ENCODE results near the gene AVPR2. TPM values are rescaled to one million over a fixed set of nuclear protein-coding genes. Genes with fewer than 3 reads are reported as not detected.
A peak's percentile ranks its signal among the peaks of the same experiment; 100 is the strongest.

The AVPR2 gene
- total RNA-seq, 1 donor from 2014 or later: not detected

DNA sequence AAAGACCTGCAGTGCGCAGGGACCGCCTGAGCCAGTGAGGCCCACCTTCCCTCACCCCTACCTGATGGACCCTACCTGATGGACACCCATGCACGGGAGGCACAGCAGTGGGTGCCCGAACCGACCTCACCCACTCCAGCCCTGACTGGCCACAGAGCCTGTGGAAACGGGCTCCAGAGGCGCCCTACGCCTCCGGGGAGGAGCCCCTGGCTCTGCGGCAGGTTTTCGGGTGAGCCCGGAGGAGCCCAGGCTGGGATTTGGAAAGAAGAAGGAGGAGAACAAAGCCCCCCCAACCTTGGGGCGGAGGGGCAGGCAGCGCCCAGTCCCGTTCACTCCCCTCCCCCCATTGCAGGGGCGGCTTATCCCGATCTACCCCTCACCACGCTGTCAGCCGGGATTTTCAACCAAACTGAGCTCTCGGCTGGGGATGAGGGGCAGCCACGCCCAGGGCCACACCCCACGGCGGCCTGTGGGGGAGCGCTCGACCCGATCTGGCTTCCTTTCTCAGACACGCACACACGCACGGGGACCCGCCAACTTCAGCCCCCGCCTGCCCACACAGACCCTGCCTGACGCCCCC, 19.2 kb upstream of the AVPR2 start:
- TF ChIP-seq EZH2phosphoT487 (IDR thresholded peaks at IDR 0.05) (no peak), EZH2 (IDR thresholded peaks at IDR 0.05) (no peak)
- TF ChIP-seq, protein P1, sequence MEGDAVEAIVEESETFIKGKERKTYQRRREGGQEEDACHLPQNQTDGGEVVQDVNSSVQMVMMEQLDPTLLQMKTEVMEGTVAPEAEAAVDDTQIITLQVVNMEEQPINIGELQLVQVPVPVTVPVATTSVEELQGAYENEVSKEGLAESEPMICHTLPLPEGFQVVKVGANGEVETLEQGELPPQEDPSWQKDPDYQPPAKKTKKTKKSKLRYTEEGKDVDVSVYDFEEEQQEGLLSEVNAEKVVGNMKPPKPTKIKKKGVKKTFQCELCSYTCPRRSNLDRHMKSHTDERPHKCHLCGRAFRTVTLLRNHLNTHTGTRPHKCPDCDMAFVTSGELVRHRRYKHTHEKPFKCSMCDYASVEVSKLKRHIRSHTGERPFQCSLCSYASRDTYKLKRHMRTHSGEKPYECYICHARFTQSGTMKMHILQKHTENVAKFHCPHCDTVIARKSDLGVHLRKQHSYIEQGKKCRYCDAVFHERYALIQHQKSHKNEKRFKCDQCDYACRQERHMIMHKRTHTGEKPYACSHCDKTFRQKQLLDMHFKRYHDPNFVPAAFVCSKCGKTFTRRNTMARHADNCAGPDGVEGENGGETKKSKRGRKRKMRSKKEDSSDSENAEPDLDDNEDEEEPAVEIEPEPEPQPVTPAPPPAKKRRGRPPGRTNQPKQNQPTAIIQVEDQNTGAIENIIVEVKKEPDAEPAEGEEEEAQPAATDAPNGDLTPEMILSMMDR (IDR thresholded peaks at IDR 0.05): no peak
- H3K27ac Mint-ChIP-seq: no peak overlapping the region
- no peak overlapping the region for H3K9ac ChIP-seq
- no peaks in the 10 kb centered on the region for H3K9me3 ChIP-seq (ENCODE audit: low read depth)
- H3K36me3 Mint-ChIP-seq: peaks cover 2% of the 10 kb centered on the region
- H3K4me3 Mint-ChIP-seq: peak overlapping the region; percentile 79
- H3K27ac ChIP-seq: no peak overlapping the region
- H3K4me1 Mint-ChIP-seq: peaks cover 20% of the 10 kb centered on the region
- H3K27me3 Mint-ChIP-seq (ENCODE audit: insufficient read depth, low read depth): peaks cover 25% of the 10 kb centered on the region
- DNase-seq (ENCODE audit: low spot score): no peak
- H2AFZ ChIP-seq (replicated peaks): no peak overlapping the region
- H3K4me1 ChIP-seq: peaks cover 10% of the 10 kb centered on the region
- no peaks in the 10 kb centered on the region for H4K20me1 ChIP-seq (ENCODE audit: low read depth)
- H3K9me3 Mint-ChIP-seq: peaks cover 25% of the 10 kb centered on the region
- H3K79me2 ChIP-seq (ENCODE audit: low read depth): no peaks in the 10 kb centered on the region
- peak overlapping the region; percentile 46 for H3K4me3 ChIP-seq
- peaks cover 53% of the 10 kb centered on the region for H3K27me3 ChIP-seq
- H3F3A ChIP-seq (ENCODE audit: low read depth): no peaks in the 10 kb centered on the region
- no peaks in the 10 kb centered on the region for H3K36me3 ChIP-seq
- peak overlapping the region; percentile 72 for H3K4me2 ChIP-seq

DNA sequence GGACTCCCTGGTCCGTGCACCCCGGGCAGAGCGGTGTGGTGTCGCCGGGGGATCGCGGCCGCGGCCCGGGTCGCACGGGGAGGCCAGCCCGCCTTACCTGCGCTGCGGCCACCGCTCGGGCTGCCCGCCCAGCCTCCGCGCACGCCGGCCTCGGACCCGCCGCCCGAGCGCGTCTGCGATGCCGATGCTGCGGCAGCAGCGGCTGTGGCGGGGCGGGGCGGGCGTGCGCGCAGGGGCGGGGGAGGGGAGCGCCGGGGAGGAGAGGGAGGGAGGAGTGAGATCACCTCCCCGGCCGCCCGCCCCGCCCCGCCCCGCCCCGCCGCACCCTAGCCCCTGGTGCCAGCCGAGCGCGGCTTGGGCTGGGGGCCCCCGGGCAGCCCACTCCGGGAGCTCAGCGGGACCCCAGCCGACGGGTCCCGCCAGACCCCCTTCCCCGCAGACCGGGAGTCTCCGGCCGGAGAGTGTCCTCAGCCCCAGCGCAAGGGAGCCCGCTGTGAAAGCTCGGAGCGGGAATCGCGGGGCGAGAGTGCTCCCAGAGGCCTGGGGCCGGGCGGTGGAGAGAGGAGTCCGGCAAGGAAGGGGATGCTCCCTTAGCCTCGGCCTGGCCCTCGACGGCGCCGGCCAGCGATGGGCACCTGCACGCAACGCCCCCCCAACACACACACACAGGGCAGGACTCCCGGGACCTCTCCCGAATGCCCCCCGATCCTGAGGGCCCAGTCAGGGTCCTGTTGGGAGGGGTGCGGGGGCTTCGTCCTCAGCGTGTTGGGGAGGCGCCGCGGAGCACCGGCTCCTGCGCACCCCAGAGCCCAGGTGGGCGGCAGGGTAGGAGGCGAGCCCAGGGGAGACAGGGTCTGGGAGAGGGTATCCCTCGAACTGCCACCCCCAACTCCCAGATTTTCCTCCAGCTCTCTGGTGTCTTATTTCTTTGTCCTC, 18.2 kb upstream of the AVPR2 start, which contains the start of gene L1CAM:
Gene L1CAM (minus strand): TSS at position 206 of the 936 bp plus-strand sequence. CDS start 10,337 bp downstream, outside the sequence.
- Histone ChIP-seq H3K9me3 (ENCODE audit: low read depth) (no peaks in the 10 kb centered on the region), H3K9ac (no peak within 1 kb of the TSS), H4K20me1 (ENCODE audit: low read depth) (no peaks in the 10 kb centered on the region), H3K27ac (no peak within 1 kb of the TSS), H3K79me2 (ENCODE audit: low read depth) (no peaks in the 10 kb centered on the region), H3F3A (ENCODE audit: low read depth) (no peaks in the 10 kb centered on the region), H3K4me2 (peak within 1 kb of the TSS; percentile 72), H3K27me3 (peaks cover 53% of the 10 kb centered on the region), H2AFZ (replicated peaks) (no peak within 1 kb of the TSS), H3K4me1 (peaks cover 10% of the 10 kb centered on the region), H3K4me3 (peak within 1 kb of the TSS; percentile 46), H3K36me3 (no peaks in the 10 kb centered on the region)
- DNase-seq (ENCODE audit: low spot score): peak; percentile 64
- Mint-ChIP-seq H3K9me3 (peaks cover 23% of the 10 kb centered on the region), H3K4me1 (peaks cover 15% of the 10 kb centered on the region), H3K36me3 (peaks cover 2% of the 10 kb centered on the region), H3K27me3 (ENCODE audit: insufficient read depth, low read depth) (peaks cover 25% of the 10 kb centered on the region), H3K4me3 (peak within 1 kb of the TSS; percentile 81), H3K27ac (no peak within 1 kb of the TSS)
- TF ChIP-seq EZH2phosphoT487 (IDR thresholded peaks at IDR 0.05): peak; percentile 45
- TF ChIP-seq, protein P1 (IDR thresholded peaks at IDR 0.05): no peak
- peak; percentile 35 for TF ChIP-seq EZH2 (IDR thresholded peaks at IDR 0.05)

DNA sequence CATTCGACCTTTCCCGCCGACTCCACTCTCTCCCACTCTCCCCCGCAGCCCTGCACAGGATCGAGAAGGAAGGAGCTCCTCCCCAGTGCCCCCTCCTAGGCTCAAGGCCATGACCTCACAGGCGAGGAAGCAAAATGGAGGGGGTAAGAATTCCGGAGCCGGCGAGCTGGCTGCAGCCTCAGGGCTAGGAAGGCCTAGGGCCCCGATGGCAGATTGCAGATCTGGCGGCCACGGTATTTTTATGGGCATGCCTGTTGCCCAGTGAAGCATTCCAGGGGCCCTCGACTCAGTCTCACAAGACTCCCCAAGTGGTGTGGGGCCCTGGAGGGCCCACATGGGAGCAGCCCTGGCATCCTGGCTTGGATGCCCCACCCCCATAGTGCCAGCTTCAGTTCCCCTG, 17.6 kb upstream of the AVPR2 start:
- peaks cover 25% of the 10 kb centered on the region for H3K27me3 Mint-ChIP-seq (ENCODE audit: insufficient read depth, low read depth)

More for the DNA sequence above, 17.6 kb upstream of the AVPR2 start:
- no peak overlapping the region for H3K27ac Mint-ChIP-seq
- peaks cover 23% of the 10 kb centered on the region for H3K9me3 Mint-ChIP-seq
- peaks cover 2% of the 10 kb centered on the region for H3K36me3 Mint-ChIP-seq
- Histone ChIP-seq H3K9ac (no peak overlapping the region), H3K4me3 (no peak overlapping the region), H3K79me2 (ENCODE audit: low read depth) (no peaks in the 10 kb centered on the region), H4K20me1 (ENCODE audit: low read depth) (no peaks in the 10 kb centered on the region), H3K4me2 (peak overlapping the region; percentile 69), H3K27ac (no peak overlapping the region), H3K9me3 (ENCODE audit: low read depth) (no peaks in the 10 kb centered on the region), H2AFZ (replicated peaks) (no peak overlapping the region), H3K27me3 (peaks cover 53% of the 10 kb centered on the region), H3F3A (ENCODE audit: low read depth) (no peaks in the 10 kb centered on the region), H3K36me3 (no peaks in the 10 kb centered on the region), H3K4me1 (peaks cover 10% of the 10 kb centered on the region)
- peak overlapping the region; percentile 81 for H3K4me3 Mint-ChIP-seq
- TF ChIP-seq EZH2phosphoT487 (IDR thresholded peaks at IDR 0.05) (no peak), EZH2 (IDR thresholded peaks at IDR 0.05) (no peak)
- TF ChIP-seq, protein P1 (IDR thresholded peaks at IDR 0.05): no peak
- DNase-seq (ENCODE audit: low spot score): no peak
- H3K4me1 Mint-ChIP-seq: peaks cover 15% of the 10 kb centered on the region

Measured in neural progenitor cell (in vitro differentiated cells).